SK-N-SH (cell line): ENCODE data around the gene PRPH.
"Not testable (repeated sequence)": the region's sequence is repeated elsewhere in the genome, so short reads cannot be mapped to it uniquely, and the experiment has no call there.

ENCODE experiments used
- NRF1 ChIP-seq: IDR thresholded peaks from 2 replicates; pipeline ENCODE4 v1.6.1; 2012; ENCODE audit warnings: low read depth, mild to moderate bottlenecking, low read length
- SIN3A ChIP-seq: IDR thresholded peaks from 2 replicates; pipeline ENCODE4 v1.6.1; 2012; ENCODE audit warnings: low read depth, mild to moderate bottlenecking, low read length, moderate library complexity, borderline replicate concordance

DNA sequence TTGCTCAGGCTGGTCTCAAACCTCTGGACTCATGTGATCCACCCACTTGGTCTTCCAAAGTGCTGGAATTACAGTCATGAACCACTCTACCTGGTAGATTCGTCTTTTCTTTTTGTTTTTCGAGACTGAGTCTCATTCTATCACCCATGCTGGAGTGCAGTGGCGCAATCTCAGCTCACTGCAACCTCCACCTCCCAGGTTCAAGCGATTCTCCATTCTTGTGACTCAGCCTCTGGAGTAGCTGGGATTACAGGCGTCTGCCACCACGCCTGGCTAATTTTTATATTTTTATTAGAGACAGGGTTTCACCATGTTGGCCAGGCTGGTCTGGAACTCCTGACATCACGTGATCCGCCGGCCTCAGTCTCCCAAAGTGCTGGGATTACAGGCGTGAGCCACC lies 39.5 kb upstream of the PRPH start:
- not testable (repeated sequence) for TF ChIP-seq SIN3A, NRF1
